Sigmoid colon (tissue), 4 donors: ENCODE measurements around the gene EIF4E2.

Source experiments
- CTCF ChIP-seq, 4 experiments: fragments of 450-650 bp in 3 of 4; fragments of 200-600 bp in 1 of 4; IDR thresholded peaks; one replicate each; pipeline ENCODE4 v1.5.1; 2016 to 2019; ENCODE audit warnings: antibody characterized with exemption in 4 of 4, mild to moderate bottlenecking in 3 of 4, moderate library complexity in 2 of 4
- EP300 ChIP-seq, 4 donors: sonication (generic); formaldehyde crosslinking; IDR thresholded peaks; one replicate each; pipeline ENCODE4 v1.6.1; 2017; ENCODE audit warnings: antibody characterized with exemption in 4 of 4
- POLR2A ChIP-seq, 2 donors: fragments of 450-650 bp; IDR thresholded peaks; one replicate each; pipeline ENCODE4 v1.6.1; 2016; ENCODE audit warnings: antibody characterized with exemption in 2 of 2, mild to moderate bottlenecking in 2 of 2, moderate library complexity in 2 of 2
- POLR2AphosphoS5 ChIP-seq, 4 donors: sonication (generic); formaldehyde crosslinking; IDR thresholded peaks; one replicate each; pipeline ENCODE4 v1.6.1; 2017; ENCODE audit warnings: antibody characterized with exemption in 4 of 4

DNA sequence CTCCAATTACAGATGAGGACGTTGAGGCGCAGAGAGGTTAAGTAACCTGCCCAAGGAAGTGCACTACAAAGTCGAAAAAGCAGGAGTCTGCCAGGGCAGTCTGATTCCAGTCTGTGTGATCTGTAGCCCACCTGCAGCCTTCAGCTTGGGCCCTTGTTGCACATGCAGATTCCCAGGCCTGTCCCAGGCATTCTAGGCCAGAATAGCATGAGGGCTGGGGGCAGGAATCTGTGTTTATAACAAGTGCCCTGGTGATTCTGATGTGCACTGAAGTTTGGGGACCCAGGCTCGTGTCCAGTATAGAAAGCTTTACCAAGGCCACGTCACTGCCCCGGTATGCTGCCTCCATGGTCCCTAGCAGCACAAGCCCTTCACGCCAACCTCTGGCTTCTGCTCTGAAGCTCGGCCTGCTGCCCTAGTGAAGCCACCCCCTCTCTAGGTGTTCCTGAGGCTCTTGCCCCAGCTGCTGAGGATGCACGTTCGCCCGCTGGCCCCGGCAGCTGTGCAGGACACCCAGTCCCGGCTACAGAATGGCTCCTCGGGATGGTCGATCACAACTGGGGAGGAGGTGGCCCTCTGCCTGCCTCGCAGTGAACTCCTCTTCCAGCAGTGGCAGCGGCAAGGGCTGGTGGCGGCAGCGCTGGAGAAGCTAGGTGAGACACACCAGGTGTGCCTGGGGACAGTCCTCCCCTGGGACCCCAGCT is 6.4 kb upstream of the EIF4E2 start:
- TF ChIP-seq CTCF (IDR thresholded peaks at IDR 0.05) (no peak), POLR2AphosphoS5 (IDR thresholded peaks at IDR 0.05) (no peak), POLR2A (IDR thresholded peaks at IDR 0.05) (no peak), EP300 (IDR thresholded peaks at IDR 0.05) (no peak)
